ENCODE data around the gene TAF15. TPM values are rescaled to one million over a fixed set of nuclear protein-coding genes. Genes with fewer than 3 reads are reported as not detected.

The TAF15 gene
- total RNA-seq, 4 donors from 2014 or later: 51.1 to 119 (median 90.1) TPM

DNA sequence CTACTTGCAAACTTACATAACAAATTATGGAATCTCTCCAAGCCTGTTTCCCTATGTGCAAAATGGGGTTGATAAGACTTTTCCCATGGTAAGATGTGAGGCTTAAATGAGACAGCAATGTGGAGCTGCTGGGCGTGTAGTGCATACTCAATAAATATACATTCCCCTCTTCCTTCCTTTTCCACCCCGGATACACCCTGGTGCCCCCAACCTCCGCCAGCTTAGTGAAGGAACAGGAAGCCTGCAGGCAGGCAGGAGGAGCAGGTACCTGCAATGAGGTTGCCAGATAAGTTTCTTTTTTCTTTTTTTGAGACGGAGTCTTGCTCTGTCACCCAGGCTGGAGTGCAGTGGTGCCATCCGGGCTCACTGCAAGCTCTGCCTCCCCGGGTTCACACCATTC lies 33.7 kb upstream of the TAF15 start:
- H3K27ac ChIP-seq: peak overlapping the region in 1 of 4 donors; percentile 62
- H3K9me3 ChIP-seq: no peaks in the 10 kb centered on the region
- peaks cover 0 to 8% (median 0%) of the 10 kb centered on the region in 3 donors for H3K36me3 ChIP-seq
- no peak for DNase-seq
- H3K27me3 ChIP-seq: no peaks in the 10 kb centered on the region
- no peak overlapping the region for H3K4me3 ChIP-seq
- peaks cover 0 to 26% (median 0%) of the 10 kb centered on the region in 4 donors for H3K4me1 ChIP-seq
- no peak for TF ChIP-seq POLR2A (IDR thresholded peaks at IDR 0.05)
- TF ChIP-seq, protein P1, sequence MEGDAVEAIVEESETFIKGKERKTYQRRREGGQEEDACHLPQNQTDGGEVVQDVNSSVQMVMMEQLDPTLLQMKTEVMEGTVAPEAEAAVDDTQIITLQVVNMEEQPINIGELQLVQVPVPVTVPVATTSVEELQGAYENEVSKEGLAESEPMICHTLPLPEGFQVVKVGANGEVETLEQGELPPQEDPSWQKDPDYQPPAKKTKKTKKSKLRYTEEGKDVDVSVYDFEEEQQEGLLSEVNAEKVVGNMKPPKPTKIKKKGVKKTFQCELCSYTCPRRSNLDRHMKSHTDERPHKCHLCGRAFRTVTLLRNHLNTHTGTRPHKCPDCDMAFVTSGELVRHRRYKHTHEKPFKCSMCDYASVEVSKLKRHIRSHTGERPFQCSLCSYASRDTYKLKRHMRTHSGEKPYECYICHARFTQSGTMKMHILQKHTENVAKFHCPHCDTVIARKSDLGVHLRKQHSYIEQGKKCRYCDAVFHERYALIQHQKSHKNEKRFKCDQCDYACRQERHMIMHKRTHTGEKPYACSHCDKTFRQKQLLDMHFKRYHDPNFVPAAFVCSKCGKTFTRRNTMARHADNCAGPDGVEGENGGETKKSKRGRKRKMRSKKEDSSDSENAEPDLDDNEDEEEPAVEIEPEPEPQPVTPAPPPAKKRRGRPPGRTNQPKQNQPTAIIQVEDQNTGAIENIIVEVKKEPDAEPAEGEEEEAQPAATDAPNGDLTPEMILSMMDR (IDR thresholded peaks at IDR 0.05): no peak

DNA sequence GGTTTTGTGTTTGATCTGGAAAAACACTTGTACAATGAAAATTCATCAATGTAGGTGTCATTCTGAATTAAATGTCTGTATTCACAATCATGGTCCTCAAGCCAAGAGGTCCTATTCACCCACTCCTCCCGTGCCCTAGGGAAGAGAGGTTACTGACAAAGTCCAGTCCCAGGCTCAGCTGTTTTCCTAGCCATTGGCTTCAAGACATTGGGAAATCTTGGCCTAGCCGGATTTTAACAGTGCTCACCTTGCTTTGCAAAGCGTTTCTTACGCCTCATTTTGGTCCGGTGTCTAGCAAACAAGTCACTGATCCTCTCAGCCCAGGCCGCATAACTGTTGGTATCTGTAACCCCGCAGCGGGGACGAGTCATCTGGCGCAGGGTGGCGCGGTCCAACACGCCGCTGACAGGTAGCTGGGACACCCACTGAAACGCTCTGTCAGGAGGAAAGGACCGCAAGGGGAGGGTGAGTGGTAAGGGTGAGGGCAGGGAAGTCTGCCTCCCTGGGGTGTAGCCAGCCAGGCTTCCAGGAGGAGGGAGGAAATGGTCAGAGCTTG lies 30.6 kb upstream of the TAF15 start:
- peaks cover 0 to 8% (median 0%) of the 10 kb centered on the region in 3 donors for H3K36me3 ChIP-seq
- no peaks in the 10 kb centered on the region for H3K27me3 ChIP-seq
- H3K4me1 ChIP-seq: peaks cover 0 to 45% (median 2%) of the 10 kb centered on the region in 4 donors
- DNase-seq: no peak
- no peaks in the 10 kb centered on the region for H3K9me3 ChIP-seq
- H3K27ac ChIP-seq: no peak overlapping the region
- TF ChIP-seq, protein P1 (IDR thresholded peaks at IDR 0.05): no peak
- TF ChIP-seq POLR2A (IDR thresholded peaks at IDR 0.05): no peak
- no peak overlapping the region for H3K4me3 ChIP-seq

DNA sequence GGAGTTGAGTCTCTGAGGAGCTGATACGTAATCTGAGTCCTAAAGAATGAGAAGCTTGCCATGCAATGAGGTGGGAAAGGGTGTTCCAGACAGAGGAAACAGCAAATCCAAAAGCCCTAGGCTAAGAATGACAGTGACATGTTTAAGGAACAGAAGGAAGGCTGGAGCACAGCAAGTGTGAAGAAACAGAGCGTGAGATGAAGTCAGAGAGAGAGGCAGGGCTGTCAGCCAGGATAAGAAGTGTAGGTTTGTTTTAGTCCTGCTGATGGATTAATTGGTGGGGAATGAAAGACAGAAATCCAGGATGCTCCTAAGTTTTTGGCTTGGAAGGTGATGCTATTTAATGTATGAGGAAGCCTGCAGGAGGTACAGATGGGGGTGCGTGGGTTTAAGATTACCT lies 28.3 kb upstream of the TAF15 start:
- DNase-seq: no peak
- Histone ChIP-seq H3K27me3 (no peaks in the 10 kb centered on the region), H3K9me3 (no peaks in the 10 kb centered on the region), H3K4me3 (no peak overlapping the region), H3K27ac (peak overlapping the region in 2 of 4 donors; percentile 7 to 63), H3K4me1 (peaks cover 0 to 41% (median 6%) of the 10 kb centered on the region in 4 donors), H3K36me3 (peaks cover 0 to 8% (median 0%) of the 10 kb centered on the region in 3 donors)
- TF ChIP-seq POLR2A (IDR thresholded peaks at IDR 0.05): no peak
- TF ChIP-seq, protein P1 (IDR thresholded peaks at IDR 0.05): no peak

DNA sequence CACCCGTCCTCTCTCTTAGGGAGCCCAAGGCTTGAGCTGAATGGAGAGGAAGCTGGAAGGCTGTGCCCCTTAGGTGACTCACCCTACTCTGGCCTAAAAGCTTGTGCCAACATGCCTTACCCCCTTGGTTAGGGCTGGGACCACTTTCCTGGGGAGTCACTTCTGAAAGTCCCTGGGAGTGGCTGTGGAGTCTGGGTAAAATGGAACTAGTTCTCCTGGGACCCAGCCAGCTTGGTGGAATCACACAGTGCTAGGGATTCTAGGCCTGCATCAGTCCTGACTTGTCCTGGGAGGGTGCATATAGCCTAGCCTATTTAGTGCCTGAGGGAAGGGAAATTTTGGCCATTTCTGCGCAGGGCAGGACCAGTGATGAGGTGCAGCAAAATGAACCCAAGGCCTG lies 24.4 kb upstream of the TAF15 start:
- DNase-seq: no peak
- Histone ChIP-seq H3K4me3 (no peak overlapping the region), H3K4me1 (peaks cover 0 to 56% (median 11%) of the 10 kb centered on the region in 4 donors), H3K9me3 (no peaks in the 10 kb centered on the region), H3K27me3 (no peaks in the 10 kb centered on the region), H3K36me3 (no peaks in the 10 kb centered on the region), H3K27ac (peak overlapping the region in 3 of 4 donors; percentile 73 to 94 (median 85))
- TF ChIP-seq, protein P1 (IDR thresholded peaks at IDR 0.05): no peak
- TF ChIP-seq POLR2A (IDR thresholded peaks at IDR 0.05): no peak

DNA sequence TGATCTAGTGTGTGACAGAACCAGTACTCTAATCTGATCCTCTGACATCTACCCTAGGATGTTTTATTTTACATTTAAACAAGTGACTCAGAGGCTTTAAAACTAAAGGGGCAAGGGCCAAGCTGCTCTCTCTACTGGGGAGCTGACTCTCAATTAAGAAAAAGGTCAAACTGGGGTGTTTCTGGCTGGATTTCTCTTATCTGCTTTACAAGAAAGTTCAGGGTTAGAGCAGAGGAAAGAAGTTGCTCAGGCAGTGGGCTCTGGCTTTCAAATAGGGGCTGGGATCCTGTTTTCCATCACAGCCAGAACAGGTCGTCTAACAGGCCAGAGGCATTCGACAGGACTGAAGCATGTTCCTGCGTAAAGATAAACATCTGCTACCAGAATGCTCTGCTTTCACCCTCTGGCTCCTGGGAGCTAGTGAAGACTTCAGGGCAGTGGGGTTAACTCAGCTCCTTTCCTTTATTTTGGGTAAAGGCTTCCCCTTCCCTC lies 22.3 kb upstream of the TAF15 start:
- Histone ChIP-seq H3K27ac (peak overlapping the region in 2 of 4 donors; percentile 71), H3K4me1 (peaks cover 0 to 55% (median 11%) of the 10 kb centered on the region in 4 donors), H3K36me3 (no peaks in the 10 kb centered on the region), H3K4me3 (no peak overlapping the region), H3K9me3 (no peaks in the 10 kb centered on the region), H3K27me3 (no peaks in the 10 kb centered on the region)
- TF ChIP-seq POLR2A (IDR thresholded peaks at IDR 0.05): no peak
- TF ChIP-seq, protein P1 (IDR thresholded peaks at IDR 0.05): no peak
- no peak for DNase-seq

Measured in Peyer's patch (tissue), 4 donors.